ENCODE data around the gene FLYWCH2.

The FLYWCH2 gene

GRCh38 chr16:2855536-2855935, 27.5 kb upstream of the FLYWCH2 start:
- no peak overlapping the region for H2BK15ac ChIP-seq (ENCODE audit: low read depth, poor library complexity, severe bottlenecking)
- H3K4me1 ChIP-seq (ENCODE audit: control insufficient read depth, insufficient read depth, low read depth, low read length): peaks cover 17% of the 10 kb centered on the region
- 95% methylated on average over 6 of the region's 6 CpGs for WGBS
- DNase-seq: no peak
- H3K9me3 ChIP-seq (ENCODE audit: control insufficient read depth, low read length): peaks cover 9% of the 10 kb centered on the region
- no peak overlapping the region for H3K4me3 ChIP-seq (ENCODE audit: insufficient read depth in 1 of 2, low read depth in 1 of 2, low read length in 2 of 2)
- no peak overlapping the region for H2BK12ac ChIP-seq (ENCODE audit: low read length in 2 of 2)
- H3K14ac ChIP-seq (ENCODE audit: low read length in 2 of 2): no peak overlapping the region
- H4K91ac ChIP-seq (ENCODE audit: low read length): no peak overlapping the region
- H3K9ac ChIP-seq (ENCODE audit: low read length): no peak overlapping the region
- H3K4ac ChIP-seq (ENCODE audit: low read depth in 1 of 2, low read length in 2 of 2): no peak overlapping the region
- no peak overlapping the region for H4K8ac ChIP-seq (ENCODE audit: low read length)
- no peak overlapping the region for H3K23ac ChIP-seq (ENCODE audit: low read length in 2 of 2)
- H2BK5ac ChIP-seq (ENCODE audit: low read depth, low read length, poor library complexity, severe bottlenecking): no peak overlapping the region
- no peaks in the 10 kb centered on the region for H3K79me1 ChIP-seq (replicated peaks; ENCODE audit: low read length, poor library complexity, severe bottlenecking)
- no peak overlapping the region for H2BK120ac ChIP-seq (ENCODE audit: low read depth, low read length)
- H3K27me3 ChIP-seq (ENCODE audit: control insufficient read depth in 1 of 2, insufficient read depth in 1 of 2, low read length in 2 of 2): peaks cover 15 to 31% of the 10 kb centered on the region in 2 experiments
- no peak overlapping the region for H2AFZ ChIP-seq (ENCODE audit: low read depth, low read length)
- H2AK5ac ChIP-seq (ENCODE audit: low read length, severe bottlenecking): no peak overlapping the region
- H3K18ac ChIP-seq (ENCODE audit: low read depth in 1 of 2, low read length in 2 of 2): no peak overlapping the region
- H3K4me2 ChIP-seq (ENCODE audit: low read length, poor library complexity, severe bottlenecking): no peak overlapping the region
- H3K27ac ChIP-seq (ENCODE audit: low read length, poor library complexity, severe bottlenecking): no peak overlapping the region
- no peaks in the 10 kb centered on the region for H3K36me3 ChIP-seq (ENCODE audit: control insufficient read depth in 1 of 2, insufficient read depth in 2 of 2, low read depth in 1 of 2, low read length in 2 of 2)

GRCh38 chr16:2856061-2856670, 26.8 kb upstream of the FLYWCH2 start:
- Histone ChIP-seq H3K14ac (ENCODE audit: low read length in 2 of 2) (no peak overlapping the region), H2AK5ac (ENCODE audit: low read length, severe bottlenecking) (no peak overlapping the region), H3K27ac (ENCODE audit: low read length, poor library complexity, severe bottlenecking) (no peak overlapping the region), H4K91ac (ENCODE audit: low read length) (no peak overlapping the region), H3K27me3 (ENCODE audit: control insufficient read depth in 1 of 2, insufficient read depth in 1 of 2, low read length in 2 of 2) (peaks cover 13 to 37% of the 10 kb centered on the region in 2 experiments), H3K79me1 (replicated peaks; ENCODE audit: low read length, poor library complexity, severe bottlenecking) (no peaks in the 10 kb centered on the region), H4K8ac (ENCODE audit: low read length) (no peak overlapping the region), H3K9me3 (ENCODE audit: control insufficient read depth, low read length) (peaks cover 16% of the 10 kb centered on the region), H3K4me1 (ENCODE audit: control insufficient read depth, insufficient read depth, low read depth, low read length) (peaks cover 17% of the 10 kb centered on the region), H3K18ac (ENCODE audit: low read depth in 1 of 2, low read length in 2 of 2) (no peak overlapping the region), H2BK12ac (ENCODE audit: low read length in 2 of 2) (no peak overlapping the region), H2BK15ac (ENCODE audit: low read depth, poor library complexity, severe bottlenecking) (no peak overlapping the region), H3K9ac (ENCODE audit: low read length) (no peak overlapping the region), H2BK120ac (ENCODE audit: low read depth, low read length) (no peak overlapping the region), H3K23ac (ENCODE audit: low read length in 2 of 2) (no peak overlapping the region), H3K4me2 (ENCODE audit: low read length, poor library complexity, severe bottlenecking) (no peak overlapping the region), H2BK5ac (ENCODE audit: low read depth, low read length, poor library complexity, severe bottlenecking) (no peak overlapping the region), H2AFZ (ENCODE audit: low read depth, low read length) (no peak overlapping the region), H3K4ac (ENCODE audit: low read depth in 1 of 2, low read length in 2 of 2) (no peak overlapping the region), H3K36me3 (ENCODE audit: control insufficient read depth in 1 of 2, insufficient read depth in 2 of 2, low read depth in 1 of 2, low read length in 2 of 2) (no peaks in the 10 kb centered on the region), H3K4me3 (ENCODE audit: insufficient read depth in 1 of 2, low read depth in 1 of 2, low read length in 2 of 2) (peak overlapping the region in 1 of 2 experiments; percentile 11)
- DNase-seq: no peak
- WGBS: 90% methylated on average over 14 of the region's 14 CpGs

GRCh38 chr16:2856686-2857450, 26.1 kb upstream of the FLYWCH2 start:
- no peak overlapping the region for H2BK12ac ChIP-seq (ENCODE audit: low read length in 2 of 2)
- no peak overlapping the region for H3K4me2 ChIP-seq (ENCODE audit: low read length, poor library complexity, severe bottlenecking)
- no peak overlapping the region for H3K14ac ChIP-seq (ENCODE audit: low read length in 2 of 2)
- H3K9me3 ChIP-seq (ENCODE audit: control insufficient read depth, low read length): peaks cover 16% of the 10 kb centered on the region
- H3K27me3 ChIP-seq (ENCODE audit: control insufficient read depth in 1 of 2, insufficient read depth in 1 of 2, low read length in 2 of 2): peaks cover 13 to 40% of the 10 kb centered on the region in 2 experiments
- H3K4me3 ChIP-seq (ENCODE audit: insufficient read depth in 1 of 2, low read depth in 1 of 2, low read length in 2 of 2): no peak overlapping the region
- no peak overlapping the region for H2BK15ac ChIP-seq (ENCODE audit: low read depth, poor library complexity, severe bottlenecking)
- no peak overlapping the region for H2BK5ac ChIP-seq (ENCODE audit: low read depth, low read length, poor library complexity, severe bottlenecking)
- no peak overlapping the region for H4K8ac ChIP-seq (ENCODE audit: low read length)
- H3K18ac ChIP-seq (ENCODE audit: low read depth in 1 of 2, low read length in 2 of 2): no peak overlapping the region
- no peak overlapping the region for H4K91ac ChIP-seq (ENCODE audit: low read length)
- H2BK120ac ChIP-seq (ENCODE audit: low read depth, low read length): no peak overlapping the region
- H3K4me1 ChIP-seq (ENCODE audit: control insufficient read depth, insufficient read depth, low read depth, low read length): peaks cover 17% of the 10 kb centered on the region
- no peak for DNase-seq
- H2AK5ac ChIP-seq (ENCODE audit: low read length, severe bottlenecking): no peak overlapping the region
- H3K23ac ChIP-seq (ENCODE audit: low read length in 2 of 2): no peak overlapping the region
- 90% methylated on average over 20 of the region's 24 CpGs for WGBS
- H3K9ac ChIP-seq (ENCODE audit: low read length): no peak overlapping the region
- H3K27ac ChIP-seq (ENCODE audit: low read length, poor library complexity, severe bottlenecking): no peak overlapping the region
- H3K79me1 ChIP-seq (replicated peaks; ENCODE audit: low read length, poor library complexity, severe bottlenecking): no peaks in the 10 kb centered on the region
- H2AFZ ChIP-seq (ENCODE audit: low read depth, low read length): peak overlapping the region; percentile 18
- H3K36me3 ChIP-seq (ENCODE audit: control insufficient read depth in 1 of 2, insufficient read depth in 2 of 2, low read depth in 1 of 2, low read length in 2 of 2): no peaks in the 10 kb centered on the region
- H3K4ac ChIP-seq (ENCODE audit: low read depth in 1 of 2, low read length in 2 of 2): no peak overlapping the region

- peak within 1 kb of the TSS; percentile 12 to 69 for H3K4me3 ChIP-seq (ENCODE audit: insufficient read depth in 1 of 2, low read depth in 1 of 2, low read length in 2 of 2)
- no peak within 1 kb of the TSS for H2AK5ac ChIP-seq (ENCODE audit: low read length, severe bottlenecking)
These were observed 25.4 kb upstream of the FLYWCH2 start, which contains the start of gene PRSS22 for GRCh38 chr16:2857451-2858244. TSS of gene PRSS22 (minus strand) at chr16:2858170. CDS start at chr16:2858104, 66 bp downstream.

More at GRCh38 chr16:2857451-2858244, 25.4 kb upstream of the FLYWCH2 start, which contains the start of gene PRSS22:
- peaks cover 13 to 40% of the 10 kb centered on the region in 2 experiments for H3K27me3 ChIP-seq (ENCODE audit: control insufficient read depth in 1 of 2, insufficient read depth in 1 of 2, low read length in 2 of 2)
- H3K27ac ChIP-seq (ENCODE audit: low read length, poor library complexity, severe bottlenecking): no peak within 1 kb of the TSS
- 5% methylated on average over 42 of the region's 42 CpGs for WGBS
- H3K4me2 ChIP-seq (ENCODE audit: low read length, poor library complexity, severe bottlenecking): peak within 1 kb of the TSS; percentile 16
- no peak within 1 kb of the TSS for H2BK12ac ChIP-seq (ENCODE audit: low read length in 2 of 2)
- no peaks in the 10 kb centered on the region for H3K79me1 ChIP-seq (replicated peaks; ENCODE audit: low read length, poor library complexity, severe bottlenecking)
- no peak within 1 kb of the TSS for H2BK120ac ChIP-seq (ENCODE audit: low read depth, low read length)
- no peak within 1 kb of the TSS for H4K91ac ChIP-seq (ENCODE audit: low read length)
- H3K23ac ChIP-seq (ENCODE audit: low read length in 2 of 2): peak within 1 kb of the TSS in 1 of 2 experiments; percentile 42
- DNase-seq: peak; percentile 27
- H2BK5ac ChIP-seq (ENCODE audit: low read depth, low read length, poor library complexity, severe bottlenecking): no peak within 1 kb of the TSS
- H3K4ac ChIP-seq (ENCODE audit: low read depth in 1 of 2, low read length in 2 of 2): no peak within 1 kb of the TSS
- H3K9ac ChIP-seq (ENCODE audit: low read length): no peak within 1 kb of the TSS
- H3K18ac ChIP-seq (ENCODE audit: low read depth in 1 of 2, low read length in 2 of 2): peak within 1 kb of the TSS in 1 of 2 experiments; percentile 70
- H3K9me3 ChIP-seq (ENCODE audit: control insufficient read depth, low read length): peaks cover 16% of the 10 kb centered on the region
- no peak within 1 kb of the TSS for H2BK15ac ChIP-seq (ENCODE audit: low read depth, poor library complexity, severe bottlenecking)
- peak within 1 kb of the TSS; percentile 60 for H4K8ac ChIP-seq (ENCODE audit: low read length)
- H3K36me3 ChIP-seq (ENCODE audit: control insufficient read depth in 1 of 2, insufficient read depth in 2 of 2, low read depth in 1 of 2, low read length in 2 of 2): no peaks in the 10 kb centered on the region
- H2AFZ ChIP-seq (ENCODE audit: low read depth, low read length): peak within 1 kb of the TSS; percentile 18
- H3K4me1 ChIP-seq (ENCODE audit: control insufficient read depth, insufficient read depth, low read depth, low read length): peaks cover 17% of the 10 kb centered on the region
- H3K14ac ChIP-seq (ENCODE audit: low read length in 2 of 2): peak within 1 kb of the TSS in 1 of 2 experiments; percentile 14
